ES-I3 (cell line): ENCODE measurements around the gene BBS2.
A peak's percentile ranks its signal among the peaks of the same experiment; 100 is the strongest.

Source experiments
- H3K36me3 ChIP-seq: 2 replicates; pipeline ENCODE4 v1.6.1; 2013; ENCODE audit warnings: mild to moderate bottlenecking, low read length, control low read depth, moderate library complexity; ENCODE audit not compliant: insufficient read depth
- H3K4me1 ChIP-seq: 2 replicates; pipeline ENCODE4 v1.6.1; 2013; ENCODE audit warnings: mild to moderate bottlenecking, control low read depth, low read length; ENCODE audit not compliant: insufficient read depth
- H3K9ac ChIP-seq: 2 replicates; pipeline ENCODE4 v1.6.1; 2013; ENCODE audit warnings: low read depth, mild to moderate bottlenecking, low read length, moderate library complexity
- H3K9me3 ChIP-seq: 2 replicates; pipeline ENCODE4 v1.6.1; 2013; ENCODE audit warnings: mild to moderate bottlenecking, low read length, moderate library complexity; ENCODE audit not compliant: control insufficient read depth, insufficient read depth

BBS2 gene

GRCh38 chr16:56519459-56520250, at the start of gene BBS2:
Gene BBS2 (minus strand): TSS chr16:56520024. CDS start chr16:56519862, 162 bp downstream.
- Histone ChIP-seq H3K36me3 (no peaks in the 10 kb centered on the region), H3K9me3 (no peaks in the 10 kb centered on the region), H3K4me1 (peaks cover 10% of the 10 kb centered on the region), H3K9ac (peak within 1 kb of the TSS; percentile 92)

- H3K36me3 ChIP-seq, result no peaks in the 10 kb centered on the region
- no peaks in the 10 kb centered on the region for H3K4me1 ChIP-seq
- H3K9me3 ChIP-seq, result no peaks in the 10 kb centered on the region
- no peak within 1 kb of the TSS for H3K9ac ChIP-seq
Observed at GRCh38 chr16:56564793-56565477, 45.1 kb upstream of the BBS2 start, which contains the start of gene MT4. Gene MT4 (plus strand): TSS chr16:56565073. CDS start chr16:56565129, 56 bp downstream.

GRCh38 chr16:56561126-56561525, 41.3 kb upstream of the BBS2 start:
- no peaks in the 10 kb centered on the region for H3K36me3 ChIP-seq
- no peak overlapping the region for H3K9ac ChIP-seq
- no peaks in the 10 kb centered on the region for H3K9me3 ChIP-seq

GRCh38 chr16:56560447-56560846, 40.6 kb upstream of the BBS2 start:
- H3K9me3 ChIP-seq, result no peaks in the 10 kb centered on the region
- H3K36me3 ChIP-seq, result no peaks in the 10 kb centered on the region
- H3K4me1 ChIP-seq, result no peaks in the 10 kb centered on the region
- H3K9ac ChIP-seq, result no peak overlapping the region

More at GRCh38 chr16:56561126-56561525, 41.3 kb upstream of the BBS2 start:
- no peaks in the 10 kb centered on the region for H3K4me1 ChIP-seq

GRCh38 chr16:56559109-56559508, 39.3 kb upstream of the BBS2 start:
- no peaks in the 10 kb centered on the region for H3K36me3 ChIP-seq
- no peaks in the 10 kb centered on the region for H3K9me3 ChIP-seq
- no peaks in the 10 kb centered on the region for H3K4me1 ChIP-seq
- H3K9ac ChIP-seq, result no peak overlapping the region

GRCh38 chr16:56558024-56558747, 38.4 kb upstream of the BBS2 start:
- Histone ChIP-seq H3K9ac (no peak overlapping the region), H3K36me3 (no peaks in the 10 kb centered on the region), H3K9me3 (no peaks in the 10 kb centered on the region), H3K4me1 (no peaks in the 10 kb centered on the region)

- H3K9ac ChIP-seq, result no peak overlapping the region
- no peaks in the 10 kb centered on the region for H3K36me3 ChIP-seq
- H3K4me1 ChIP-seq, result no peaks in the 10 kb centered on the region
- H3K9me3 ChIP-seq, result no peaks in the 10 kb centered on the region
Observed at GRCh38 chr16:56554441-56554840, 34.6 kb upstream of the BBS2 start.

GRCh38 chr16:56551796-56552738, 32.2 kb upstream of the BBS2 start:
- Histone ChIP-seq H3K4me1 (peaks cover 14% of the 10 kb centered on the region), H3K9me3 (no peaks in the 10 kb centered on the region), H3K9ac (no peak overlapping the region), H3K36me3 (no peaks in the 10 kb centered on the region)

- H3K36me3 ChIP-seq, result no peaks in the 10 kb centered on the region
- H3K9ac ChIP-seq, result no peak overlapping the region
- H3K4me1 ChIP-seq, result peaks cover 19% of the 10 kb centered on the region
- no peaks in the 10 kb centered on the region for H3K9me3 ChIP-seq
Observed at GRCh38 chr16:56549744-56550385, 30.0 kb upstream of the BBS2 start.

- Histone ChIP-seq H3K9me3 (no peaks in the 10 kb centered on the region), H3K9ac (no peak overlapping the region), H3K4me1 (peaks cover 19% of the 10 kb centered on the region), H3K36me3 (no peaks in the 10 kb centered on the region)
Observed at GRCh38 chr16:56549161-56549560, 29.3 kb upstream of the BBS2 start.

- Histone ChIP-seq H3K9me3 (no peaks in the 10 kb centered on the region), H3K9ac (peak overlapping the region; percentile 5; the same call in 1 of the 2 replicates), H3K4me1 (peaks cover 19% of the 10 kb centered on the region), H3K36me3 (no peaks in the 10 kb centered on the region)
Observed at GRCh38 chr16:56547949-56548567, 28.2 kb upstream of the BBS2 start.

- no peaks in the 10 kb centered on the region for H3K36me3 ChIP-seq
Observed at GRCh38 chr16:56547120-56547948, 27.5 kb upstream of the BBS2 start.

More at GRCh38 chr16:56547120-56547948, 27.5 kb upstream of the BBS2 start:
- Histone ChIP-seq H3K9me3 (no peaks in the 10 kb centered on the region), H3K4me1 (peaks cover 19% of the 10 kb centered on the region), H3K9ac (peak overlapping the region; percentile 30)
